A549 treated with GW870086 at 1 μM for 4 hours (cell line): ENCODE data around the gene APOBEC2. TPM values are rescaled to one million over a fixed set of nuclear protein-coding genes. Genes with fewer than 3 reads are reported as not detected.

ENCODE experiments used
- total RNA-seq: library from RNA; stranded (reverse); fragments of 200-300 nt; extraction: Qiagen RNA extraction; gene quantifications from 5 replicates; pipeline ENCODE4 v1.2.3, GENCODE V29; 2022; ENCODE audit warnings: low read depth

The APOBEC2 gene
- total RNA-seq, result not detected in 5 replicates

GRCh38 chr6:41053041-41053440 is at the start of gene APOBEC2:
Gene APOBEC2 (plus strand): TSS chr6:41053202. CDS start chr6:41053348, 146 bp downstream.

DNA sequence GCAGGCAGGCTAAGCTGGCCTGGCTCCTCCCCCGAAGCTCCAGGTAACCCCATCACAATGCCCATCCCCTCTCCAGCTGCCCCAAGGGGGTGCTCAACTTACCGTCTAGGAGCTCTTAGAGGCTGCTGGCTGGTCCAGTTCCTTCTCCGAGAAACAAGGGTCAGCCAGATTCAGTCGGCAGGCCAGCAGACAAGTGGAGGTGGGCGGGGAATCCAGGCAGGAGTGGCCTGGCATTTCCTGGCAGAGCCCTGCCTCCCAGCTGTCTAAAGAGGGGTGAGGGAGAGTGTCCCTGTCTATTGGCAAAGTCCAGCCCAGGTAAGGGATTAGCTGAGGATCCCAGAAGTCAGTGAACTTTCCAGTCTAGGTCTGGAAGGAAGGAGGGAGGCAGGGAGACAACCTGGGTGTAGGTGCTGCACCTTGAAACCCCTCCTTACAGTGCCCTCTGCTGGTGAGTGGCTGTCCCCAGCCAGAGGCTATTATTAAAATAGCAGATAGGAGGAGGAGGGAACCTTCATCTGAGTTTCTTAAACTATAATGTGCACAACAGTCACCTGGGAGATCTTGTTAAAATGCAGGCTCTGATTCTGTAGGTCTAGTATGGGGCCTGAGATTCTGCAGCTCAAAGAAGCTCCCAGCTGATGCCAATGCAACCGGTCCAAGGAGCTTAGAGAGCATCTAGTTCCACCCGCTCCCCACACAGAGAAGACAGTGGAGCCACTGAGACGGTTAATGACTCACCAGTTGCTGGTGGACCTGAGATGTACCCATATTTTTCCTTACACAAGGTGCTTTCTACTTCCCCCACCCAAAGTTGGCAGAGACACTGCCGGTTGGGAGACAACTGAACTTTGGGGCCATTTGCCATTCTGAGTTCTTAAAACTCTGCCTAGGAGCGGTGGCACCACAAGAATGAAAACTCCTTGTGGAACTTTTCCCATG is 13.7 kb upstream of the APOBEC2 start, which contains the start of gene UNC5CL:
Gene UNC5CL (minus strand): TSS at position 162 of the 939 bp plus-strand sequence. CDS start 4,147 bp downstream, outside the sequence.

DNA sequence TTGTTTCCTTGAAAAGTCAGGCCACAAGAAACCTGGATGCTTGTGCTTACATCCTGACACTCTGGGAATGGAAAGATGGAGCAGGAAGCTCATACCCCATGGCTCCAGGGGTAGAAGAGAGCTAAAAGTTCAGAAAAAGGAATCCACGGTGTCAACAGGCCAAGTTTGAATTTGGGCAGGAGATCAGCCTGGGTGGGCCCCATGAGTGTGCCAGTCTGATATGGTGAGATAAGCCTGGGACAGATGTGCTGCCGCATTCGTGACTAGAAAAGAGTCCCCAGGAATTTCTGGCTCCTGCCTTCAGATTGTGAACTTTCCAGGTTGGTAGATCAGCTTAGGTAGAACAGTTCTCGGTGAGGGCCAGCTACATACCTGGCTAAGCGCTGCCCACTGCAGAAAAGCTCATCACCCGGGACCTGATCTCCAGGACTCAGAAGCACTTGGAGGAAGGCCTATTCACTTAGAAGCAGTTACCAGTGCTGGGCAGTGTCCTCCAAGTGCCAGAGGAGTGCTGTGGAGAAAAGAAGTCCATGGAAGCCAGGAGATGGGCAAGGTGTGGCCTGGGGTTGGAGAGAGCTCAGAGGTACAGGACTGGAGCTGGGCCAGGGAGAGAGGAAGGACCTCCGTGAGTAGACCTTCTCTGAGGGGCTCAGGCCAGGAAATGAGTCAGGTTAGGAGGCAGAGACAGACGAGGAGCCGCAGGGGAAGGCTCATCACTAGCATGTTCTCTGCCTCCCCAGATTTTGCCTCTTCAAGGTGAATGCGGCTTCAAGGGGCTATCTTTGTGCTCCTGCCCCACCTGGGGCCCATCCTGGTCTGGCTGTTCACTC is 10.6 kb upstream of the APOBEC2 start, which contains the start of gene TSPO2:
Gene TSPO2 (plus strand): TSS at position 242 of the 830 bp plus-strand sequence. CDS start 519 bp downstream, at position 761.

GRCh38 chr6:41071923-41072835 is 19.2 kb downstream of the APOBEC2 start, which contains the start of gene OARD1:
Gene OARD1 (minus strand): TSS chr6:41072356. CDS start chr6:41071634, 722 bp downstream.

GRCh38 chr6:41072836-41073202 is 19.8 kb downstream of the APOBEC2 start, which contains the start of gene NFYA:
Gene NFYA (plus strand): TSS chr6:41072974. CDS start chr6:41079090, 6,116 bp downstream.

Other genes starting within 250 kb of the APOBEC2 start
- gene UNC5CL, start 14.0 kb upstream of the APOBEC2 start, total RNA-seq, result 0.34 to 1.1 TPM (median 0.60 TPM) in 5 replicates
- gene TSPO2, start 10.7 kb upstream of the APOBEC2 start, total RNA-seq, result not detected in 5 replicates
- 17.1 to 20.3 TPM (median 19.5 TPM) in 5 replicates for gene OARD1, start 19.2 kb downstream of the APOBEC2 start, total RNA-seq
- 9.8 to 15.3 TPM (median 13.6 TPM) in 5 replicates for gene NFYA, start 19.8 kb downstream of the APOBEC2 start, total RNA-seq
- gene TREML1, start 101.1 kb downstream of the APOBEC2 start, total RNA-seq, result not detected in 5 replicates
- not detected in 5 replicates for gene TREM2, start 109.9 kb downstream of the APOBEC2 start, total RNA-seq
- gene TREML2, start 147.9 kb downstream of the APOBEC2 start, total RNA-seq, result not detected in 5 replicates
- 0.06 TPM in 1 of 5 replicates, not detected in the others for gene TREML4, start 175.1 kb downstream of the APOBEC2 start, total RNA-seq
- 0.22 to 0.48 TPM (median 0.32 TPM) in 4 of 5 replicates, not detected in the other for gene TREM1, start 233.5 kb downstream of the APOBEC2 start, total RNA-seq